HCT116 (cell line): Measurements from ENCODE around the gene TSC1. TPM values are rescaled to one million over a fixed set of nuclear protein-coding genes. Genes with fewer than 3 reads are reported as not detected.

Experiments used
- ATAC-seq: fragments of 200-7000 bp; cut with Tn5 transposase; 2 replicates; pipeline ENCODE4 v1.9.1; 2020; ENCODE audit warnings: mild to moderate bottlenecking, moderate library complexity
- BruUV-seq: library from RNA; stranded (reverse); fragments of 400-500 nt; replicated peaks from 2 replicates; lab custom pipeline; 2021; lab: Mats Ljungman, UMichigan
- CTCF ChIA-PET: fragments of 300-600 bp; sonication (Branson Sonifier 250); formaldehyde crosslinking; loops from one replicate; lab custom pipeline; 2021; ENCODE audit warnings: antibody characterized with exemption; lab: Charles Lee
- POLR2A ChIA-PET: fragments of 300-600, 350-600 bp; sonication (Branson Sonifier 250); formaldehyde crosslinking; loops from one replicate; lab custom pipeline; 2021; ENCODE audit warnings: antibody characterized with exemption; lab: Charles Lee
- RAD21 ChIA-PET, 2 experiments: fragments of 300-600 bp; sonication (Branson Sonifier 250); formaldehyde crosslinking; loops; one replicate each; lab custom pipeline; 2023; ENCODE audit warnings: low total read pairs in 2 of 2; ENCODE audit not compliant: uncharacterized antibody in 2 of 2, unreplicated experiment in 2 of 2, low non-redundant PET in 1 of 2; lab: Charles Lee
- DNase-seq: peaks from one replicate; pipeline ENCODE4 v3.0.0-alpha.2; 2010; ENCODE audit warnings: low read depth, low spot score
- H2AFZ ChIP-seq: fragments of 200-600 bp; shearing (Covaris generic), sonication (generic); 2 replicates; pipeline ENCODE4 v1.6.1; 2017; ENCODE audit warnings: low read depth, mixed run types, mixed read lengths, antibody characterized with exemption, low read length; ENCODE audit not compliant: poor library complexity, severe bottlenecking
- H3K27ac ChIP-seq: 2 replicates; pipeline ENCODE4 v1.5.1; 2012; ENCODE audit warnings: low read depth, low read length
- H3K27me3 ChIP-seq: fragments of 200-600 bp; sonication (generic); 2 replicates; pipeline ENCODE4 v1.6.1; 2016; ENCODE audit warnings: mixed run types, low read length, mixed read lengths; ENCODE audit not compliant: insufficient read depth
- H3K36me3 ChIP-seq, 2 experiments: fragments of 200-500 bp in 1 of 2; fragments of 200-600 bp in 1 of 2; sonication (Bioruptor generic) in 1 of 2; sonication (generic) in 1 of 2; 2 replicates each; pipeline versions ENCODE4 v1.5.1 to v1.6.1; 2014 to 2016; ENCODE audit warnings: low read length in 2 of 2, inconsistent platforms in 1 of 2, mixed read lengths in 1 of 2, mixed run types in 1 of 2; ENCODE audit not compliant: insufficient read depth in 2 of 2, control insufficient read depth in 1 of 2
- H3K4me1 ChIP-seq, 2 experiments: fragments of 200-600 bp in 1 of 2; sonication (generic) in 1 of 2; 2 replicates each; pipeline versions ENCODE4 v1.5.1 to v1.6.1; 2012 to 2017; ENCODE audit warnings: low read length in 2 of 2, inconsistent platforms in 1 of 2, mild to moderate bottlenecking in 1 of 2, mixed read lengths in 1 of 2, mixed run types in 1 of 2, moderate library complexity in 1 of 2; ENCODE audit not compliant: insufficient read depth in 2 of 2, control insufficient read depth in 1 of 2
- H3K4me2 ChIP-seq: fragments of 200-600 bp; sonication (generic); 2 replicates; pipeline ENCODE4 v1.6.1; 2017; ENCODE audit warnings: mixed run types, low read length, mixed read lengths
- H3K4me3 ChIP-seq, 2 experiments: fragments of 200-600 bp in 1 of 2; sonication (generic) in 1 of 2; replicated peaks in 1 of 2; 2 replicates each; pipeline ENCODE4 v1.5.1; 2011 to 2016; ENCODE audit warnings: low read length in 2 of 2, control low read depth in 1 of 2, low read depth in 1 of 2, mild to moderate bottlenecking in 1 of 2, mixed read lengths in 1 of 2, mixed run types in 1 of 2
- H3K79me2 ChIP-seq: fragments of 200-600 bp; sonication (generic); 2 replicates; pipeline ENCODE4 v1.6.1; 2017; ENCODE audit warnings: mild to moderate bottlenecking, mixed run types, low read length, moderate library complexity, mixed read lengths; ENCODE audit not compliant: insufficient read depth
- H3K9ac ChIP-seq: fragments of 200-600 bp; sonication (generic); 2 replicates; pipeline ENCODE4 v1.6.1; 2016; ENCODE audit warnings: low read length, mixed read lengths
- H3K9me2 ChIP-seq: fragments of 200-600 bp; sonication (generic), shearing (Covaris generic); 2 replicates; pipeline ENCODE4 v1.6.1; 2017; ENCODE audit warnings: mixed run types, mild to moderate bottlenecking, moderate library complexity; ENCODE audit not compliant: insufficient read depth
- H3K9me3 ChIP-seq, 2 experiments: fragments of 200-500 bp in 1 of 2; fragments of 200-600 bp in 1 of 2; sonication (Bioruptor generic) in 1 of 2; sonication (generic) in 1 of 2; 2 replicates each; pipeline ENCODE4 v1.6.1; 2014 to 2017; ENCODE audit warnings: low read length in 2 of 2, mixed read lengths in 2 of 2, inconsistent platforms in 1 of 2, low read depth in 1 of 2, mild to moderate bottlenecking in 1 of 2, mixed run types in 1 of 2, moderate library complexity in 1 of 2; ENCODE audit not compliant: control insufficient read depth in 1 of 2, insufficient read depth in 1 of 2
- H4K20me1 ChIP-seq: fragments of 200-600 bp; sonication (generic), shearing (Covaris generic); 2 replicates; pipeline ENCODE4 v1.6.1; 2017; ENCODE audit warnings: mixed run types, mild to moderate bottlenecking, moderate library complexity; ENCODE audit not compliant: insufficient read depth
- ATF3 ChIP-seq: IDR thresholded peaks from 2 replicates; pipeline ENCODE4 v1.6.1; 2012
- ELF1 ChIP-seq: IDR thresholded peaks from 2 replicates; pipeline ENCODE4 v1.6.1; 2012; ENCODE audit warnings: low read depth, borderline replicate concordance
- EZH2 ChIP-seq: fragments of 200-600 bp; sonication (generic); IDR thresholded peaks from 2 replicates; pipeline ENCODE4 v1.6.1; 2017; ENCODE audit warnings: antibody characterized with exemption, mixed run types
- POLR2AphosphoS5 ChIP-seq: IDR thresholded peaks from 2 replicates; pipeline ENCODE4 v1.6.1; 2011; ENCODE audit warnings: mild to moderate bottlenecking, low read depth, low read length, moderate library complexity
- RAD21 ChIP-seq: IDR thresholded peaks from 2 replicates; pipeline ENCODE4 v1.6.1; 2012; ENCODE audit warnings: low read depth, mild to moderate bottlenecking
- SP1 ChIP-seq: IDR thresholded peaks from 2 replicates; pipeline ENCODE4 v1.6.1; 2012; ENCODE audit warnings: low read depth
- YY1 ChIP-seq: IDR thresholded peaks from 2 replicates; pipeline ENCODE4 v1.6.1; 2011; ENCODE audit warnings: low read length, low read depth, moderate library complexity, mild to moderate bottlenecking; ENCODE audit not compliant: insufficient replicate concordance; ENCODE audit errors: extremely low read depth
- intact Hi-C: fragments of 100-400 bp; cut with micrococcal nuclease; formaldehyde crosslinking; loops from 2 replicates; pipeline ENCODE4 v1.10.0; 2022
- total RNA-seq: library from RNA; stranded (reverse); gene quantifications from one replicate; pipeline ENCODE4 v1.2.1, GENCODE V29; 2021; ENCODE audit not compliant: unreplicated experiment
- TF ChIP-seq, protein P1 (sequence below): IDR thresholded peaks from 2 replicates; pipeline ENCODE4 v1.6.1; 2011; ENCODE audit warnings: mild to moderate bottlenecking, low read length, moderate library complexity; ENCODE audit not compliant: insufficient replicate concordance; ENCODE audit errors: extremely low read depth

The TSC1 gene
- total RNA-seq, 1 experiment from 2014 or later: 34.5 TPM

- ChIA-PET POLR2A (no interaction called here), RAD21 (no interaction called here), CTCF (no interaction called here)
- no peaks in the 10 kb centered on the region for H3K36me3 ChIP-seq
- no peaks in the 10 kb centered on the region for H4K20me1 ChIP-seq
- no peak overlapping the region for H3K4me3 ChIP-seq
- H3K27ac ChIP-seq: no peak overlapping the region
- peaks cover 13 to 14% of the 10 kb centered on the region in 2 experiments for H3K4me1 ChIP-seq
- no TSS peak for BruUV-seq
- ATAC-seq: no peak
- no peak overlapping the region for H3K9ac ChIP-seq
- H3K27me3 ChIP-seq: peaks cover 19% of the 10 kb centered on the region; the same call in 1 of the 2 replicates
- H3K9me2 ChIP-seq: no peaks in the 10 kb centered on the region
- no peaks in the 10 kb centered on the region for H3K9me3 ChIP-seq
- H3K79me2 ChIP-seq: no peaks in the 10 kb centered on the region
- H2AFZ ChIP-seq: no peak overlapping the region
- H3K4me2 ChIP-seq: no peak overlapping the region
- DNase-seq: no peak
- TF ChIP-seq SP1 (no peak), ELF1 (no peak), YY1 (no peak), POLR2AphosphoS5 (no peak), RAD21 (no peak)
- TF ChIP-seq, protein P1, sequence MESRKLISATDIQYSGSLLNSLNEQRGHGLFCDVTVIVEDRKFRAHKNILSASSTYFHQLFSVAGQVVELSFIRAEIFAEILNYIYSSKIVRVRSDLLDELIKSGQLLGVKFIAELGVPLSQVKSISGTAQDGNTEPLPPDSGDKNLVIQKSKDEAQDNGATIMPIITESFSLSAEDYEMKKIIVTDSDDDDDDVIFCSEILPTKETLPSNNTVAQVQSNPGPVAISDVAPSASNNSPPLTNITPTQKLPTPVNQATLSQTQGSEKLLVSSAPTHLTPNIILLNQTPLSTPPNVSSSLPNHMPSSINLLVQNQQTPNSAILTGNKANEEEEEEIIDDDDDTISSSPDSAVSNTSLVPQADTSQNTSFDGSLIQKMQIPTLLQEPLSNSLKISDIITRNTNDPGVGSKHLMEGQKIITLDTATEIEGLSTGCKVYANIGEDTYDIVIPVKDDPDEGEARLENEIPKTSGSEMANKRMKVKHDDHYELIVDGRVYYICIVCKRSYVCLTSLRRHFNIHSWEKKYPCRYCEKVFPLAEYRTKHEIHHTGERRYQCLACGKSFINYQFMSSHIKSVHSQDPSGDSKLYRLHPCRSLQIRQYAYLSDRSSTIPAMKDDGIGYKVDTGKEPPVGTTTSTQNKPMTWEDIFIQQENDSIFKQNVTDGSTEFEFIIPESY: no peak
- intact Hi-C loops: no loop called here
Measured at GRCh38 chr9:132855904-132856303, 88.5 kb downstream of the TSC1 start.

DNA sequence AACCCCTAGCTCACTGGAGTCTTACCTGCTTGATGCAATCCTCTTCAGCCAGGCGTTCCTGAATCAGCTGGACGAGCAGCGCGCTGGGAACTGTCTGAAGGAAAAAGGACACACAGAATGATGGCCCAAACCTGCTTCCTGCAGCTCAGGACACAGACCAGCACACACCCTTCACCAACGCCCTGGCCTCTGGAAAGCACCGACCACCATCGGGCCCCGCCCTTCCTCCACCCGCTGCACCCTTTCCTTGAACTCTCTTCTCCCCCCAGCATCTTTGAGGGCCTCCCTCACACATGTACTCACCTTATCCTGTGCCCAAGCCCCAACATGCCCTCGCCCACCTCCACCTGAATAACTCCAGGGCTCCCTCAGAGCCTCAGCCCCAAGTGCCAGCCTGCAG, 89.6 kb downstream of the TSC1 start:
- H3K79me2 ChIP-seq: no peaks in the 10 kb centered on the region
- no peak overlapping the region for H3K4me3 ChIP-seq
- POLR2A ChIA-PET: no interaction called here
- no peak for TF ChIP-seq ATF3
- TF ChIP-seq EZH2: no peak
- TF ChIP-seq, all 23 proteins: peak for 0
- Histone ChIP-seq H2AFZ (no peak overlapping the region), H3K9me3 (no peaks in the 10 kb centered on the region), H3K27ac (no peak overlapping the region), H3K9ac (no peak overlapping the region), H3K4me1 (peaks cover 13 to 14% of the 10 kb centered on the region in 2 experiments), H3K36me3 (no peaks in the 10 kb centered on the region), H4K20me1 (no peaks in the 10 kb centered on the region), H3K27me3 (peaks cover 16% of the 10 kb centered on the region; the same call in 1 of the 2 replicates), H3K9me2 (no peaks in the 10 kb centered on the region), H3K4me2 (no peak overlapping the region)
- DNase-seq (no peak), ATAC-seq (no peak)
- no TSS peak for BruUV-seq
- CTCF ChIA-PET: no interaction called here
- RAD21 ChIA-PET: no interaction called here
- intact Hi-C loops: no loop called here
